GM12801 (cell line): ENCODE measurements around the gene SLC44A3.

Experiments used
- CTCF ChIP-seq: IDR thresholded peaks from one replicate; pipeline ENCODE4 v1.5.1; 2011; ENCODE audit warnings: control low read depth; ENCODE audit not compliant: insufficient read length; ENCODE audit errors: extremely low read depth

The SLC44A3 gene

GRCh38 chr1:94863297-94863911, 43.2 kb downstream of the SLC44A3 start:
- no peak for TF ChIP-seq CTCF

- TF ChIP-seq CTCF, result no peak
These were observed 43.8 kb downstream of the SLC44A3 start for GRCh38 chr1:94863919-94864318.

- no peak for TF ChIP-seq CTCF
These were observed 44.7 kb downstream of the SLC44A3 start for GRCh38 chr1:94864821-94865220.

- TF ChIP-seq CTCF, result no peak
These were observed 45.2 kb downstream of the SLC44A3 start for GRCh38 chr1:94865360-94865759.

- no peak for TF ChIP-seq CTCF
These were observed 46.1 kb downstream of the SLC44A3 start for GRCh38 chr1:94866164-94866807.

GRCh38 chr1:94871031-94871430, 50.9 kb downstream of the SLC44A3 start:
- TF ChIP-seq CTCF, result no peak

DNA sequence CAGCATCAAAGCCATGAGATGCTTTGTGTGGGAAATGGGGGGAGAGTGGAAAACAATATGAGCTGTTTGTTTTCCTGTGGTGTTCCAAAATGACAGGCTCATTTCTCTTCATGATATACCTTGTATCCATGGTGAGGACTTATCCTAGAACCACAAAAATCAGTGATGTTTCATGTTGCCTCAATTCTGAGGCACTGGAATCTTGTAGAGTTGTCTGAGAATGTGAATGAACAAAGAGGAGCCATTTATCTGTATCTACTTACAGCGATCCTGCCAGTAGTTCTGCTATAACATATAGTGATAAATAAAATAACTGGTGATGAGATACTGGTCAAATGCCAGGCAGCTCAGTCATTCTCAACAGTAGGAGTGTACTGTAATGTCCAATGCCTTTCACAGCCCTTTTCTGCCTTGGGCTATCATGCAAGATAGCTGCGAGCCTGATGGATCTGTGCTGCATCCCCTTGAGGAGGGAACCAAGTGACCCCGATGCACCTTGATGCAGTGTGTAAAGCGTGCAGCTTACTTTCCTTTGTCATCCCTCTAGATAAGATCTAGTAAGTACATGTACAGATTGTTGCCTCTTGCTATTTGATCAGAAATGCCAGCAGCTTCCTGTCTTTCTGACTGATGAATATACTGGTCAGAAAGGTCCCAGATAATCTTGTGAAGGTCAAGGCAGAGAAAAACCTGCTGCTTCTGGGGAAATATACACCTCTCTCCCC, 52.8 kb downstream of the SLC44A3 start:
- TF ChIP-seq CTCF, result no peak
